ENCODE data around the gene MINDY4.

GRCh38 chr7:30805931-30806330 is 34.7 kb downstream of the MINDY4 start:
- TF ChIP-seq ZNF274 (IDR thresholded peaks at IDR 0.05; ENCODE audit: low read depth, low read length), result no peak
- TF ChIP-seq YY1 (IDR thresholded peaks at IDR 0.05; ENCODE audit: insufficient read depth, insufficient read length), result no peak
- no peak for TF ChIP-seq SUZ12 (IDR thresholded peaks at IDR 0.05; ENCODE audit: extremely low read depth, insufficient read depth, insufficient read length)

Data from NT2/D1 (cell line).